Measurements from ENCODE around the gene FAM180A.

GRCh38 chr7:135706858-135707569 lies 41.6 kb downstream of the FAM180A start:
- TF ChIP-seq PRDM15 (CRISPR knock-in tag; IDR thresholded peaks at IDR 0.05) (no peak), CTCF (IDR thresholded peaks at IDR 0.05) (no peak), PRRX2 (CRISPR knock-in tag; IDR thresholded peaks at IDR 0.05) (no peak), TEAD4 (CRISPR knock-in tag; IDR thresholded peaks at IDR 0.05) (no peak), PREB (CRISPR knock-in tag; IDR thresholded peaks at IDR 0.05; ENCODE audit: borderline replicate concordance) (no peak), ARID4B (CRISPR knock-in tag; IDR thresholded peaks at IDR 0.05; ENCODE audit: borderline replicate concordance) (no peak), ETV6 (CRISPR knock-in tag; IDR thresholded peaks at IDR 0.05) (no peak), JUN (CRISPR knock-in tag; IDR thresholded peaks at IDR 0.05) (no peak), ZNF121 (CRISPR knock-in tag; IDR thresholded peaks at IDR 0.05) (no peak), CREM (CRISPR knock-in tag; IDR thresholded peaks at IDR 0.05) (no peak)

Data from WTC11 (cell line).